Stomach (tissue), 4 donors: Measurements from ENCODE around the gene MTR.

Source experiments
- POLR2A ChIP-seq, 4 donors: fragments of 450-650 bp; IDR thresholded peaks; one replicate each; pipeline ENCODE4 v1.6.1; 2016; ENCODE audit warnings: antibody characterized with exemption in 4 of 4, control low read depth in 2 of 4, mild to moderate bottlenecking in 1 of 4, moderate library complexity in 1 of 4
- TF ChIP-seq, protein P1 (sequence below), 7 experiments: fragments of 450-650 bp in 4 of 7; fragments of 200-600 bp in 3 of 7; sonication (generic) in 3 of 7; IDR thresholded peaks; one replicate each; pipeline ENCODE4 v1.5.1; 2016 to 2019; ENCODE audit warnings: antibody characterized with exemption in 7 of 7, control low read depth in 2 of 7, mild to moderate bottlenecking in 1 of 7

DNA sequence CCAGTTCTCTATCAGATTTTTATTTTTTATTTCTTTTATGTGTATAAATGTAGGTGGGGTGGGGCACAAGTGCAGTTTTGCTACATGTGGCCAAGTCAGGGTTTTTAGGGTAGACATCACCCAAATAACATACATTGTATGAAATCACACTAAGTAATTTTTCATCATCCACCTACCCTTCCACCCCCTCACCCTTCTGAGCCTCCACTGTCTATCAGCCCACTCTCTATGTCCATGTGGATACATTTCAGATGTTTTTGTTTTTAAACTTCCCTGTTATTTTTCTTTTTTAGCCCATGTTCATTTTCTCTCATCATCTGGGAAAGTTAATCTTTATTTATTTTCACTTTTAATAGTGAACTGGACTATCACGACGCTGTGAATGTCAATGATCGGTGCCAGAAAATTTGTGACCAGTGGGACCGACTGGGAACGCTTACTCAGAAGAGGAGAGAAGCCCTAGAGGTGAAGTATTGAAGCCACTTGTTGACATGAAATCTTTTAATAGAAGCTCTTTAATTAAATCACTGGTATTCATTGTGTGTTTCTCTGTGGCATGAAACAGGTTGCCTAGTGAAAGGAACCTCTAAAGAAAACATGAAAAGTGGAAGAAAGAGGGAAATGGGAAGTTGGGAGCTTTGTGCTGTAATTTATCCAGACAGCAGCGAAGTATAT, 47.6 kb upstream of the MTR start:
- TF ChIP-seq, protein P1, sequence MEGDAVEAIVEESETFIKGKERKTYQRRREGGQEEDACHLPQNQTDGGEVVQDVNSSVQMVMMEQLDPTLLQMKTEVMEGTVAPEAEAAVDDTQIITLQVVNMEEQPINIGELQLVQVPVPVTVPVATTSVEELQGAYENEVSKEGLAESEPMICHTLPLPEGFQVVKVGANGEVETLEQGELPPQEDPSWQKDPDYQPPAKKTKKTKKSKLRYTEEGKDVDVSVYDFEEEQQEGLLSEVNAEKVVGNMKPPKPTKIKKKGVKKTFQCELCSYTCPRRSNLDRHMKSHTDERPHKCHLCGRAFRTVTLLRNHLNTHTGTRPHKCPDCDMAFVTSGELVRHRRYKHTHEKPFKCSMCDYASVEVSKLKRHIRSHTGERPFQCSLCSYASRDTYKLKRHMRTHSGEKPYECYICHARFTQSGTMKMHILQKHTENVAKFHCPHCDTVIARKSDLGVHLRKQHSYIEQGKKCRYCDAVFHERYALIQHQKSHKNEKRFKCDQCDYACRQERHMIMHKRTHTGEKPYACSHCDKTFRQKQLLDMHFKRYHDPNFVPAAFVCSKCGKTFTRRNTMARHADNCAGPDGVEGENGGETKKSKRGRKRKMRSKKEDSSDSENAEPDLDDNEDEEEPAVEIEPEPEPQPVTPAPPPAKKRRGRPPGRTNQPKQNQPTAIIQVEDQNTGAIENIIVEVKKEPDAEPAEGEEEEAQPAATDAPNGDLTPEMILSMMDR (IDR thresholded peaks at IDR 0.05): no peak
- TF ChIP-seq POLR2A (IDR thresholded peaks at IDR 0.05): no peak
